GM12878 (cell line): ENCODE results near the gene SLC25A45. TPM values are rescaled to one million over a fixed set of nuclear protein-coding genes. Genes with fewer than 3 reads are reported as not detected.

Experiments used
- ATF3 ChIP-seq: IDR thresholded peaks from 2 replicates; pipeline ENCODE4 v1.6.1; 2011; ENCODE audit warnings: low read depth, mild to moderate bottlenecking, low read length, moderate library complexity, borderline replicate concordance; ENCODE audit errors: extremely low read depth
- ATF7 ChIP-seq: fragments of 450-650 bp; IDR thresholded peaks from 2 replicates; pipeline ENCODE4 v1.6.1; 2016; ENCODE audit warnings: low read depth, mild to moderate bottlenecking
- CHD1 ChIP-seq: IDR thresholded peaks from 2 replicates; pipeline ENCODE4 v1.6.1; 2012; ENCODE audit warnings: low read depth, low read length, improper control_type of control experiment
- ELK1 ChIP-seq: IDR thresholded peaks from 2 replicates; pipeline ENCODE4 v1.6.1; 2012; ENCODE audit warnings: low read depth, low read length, improper control_type of control experiment
- FOXK2 ChIP-seq: fragments of 450-650 bp; IDR thresholded peaks from 2 replicates; pipeline ENCODE4 v1.6.1; 2017; ENCODE audit warnings: mild to moderate bottlenecking, moderate library complexity
- FOXM1 ChIP-seq: IDR thresholded peaks from 2 replicates; pipeline ENCODE4 v1.6.1; 2012; ENCODE audit warnings: low read depth, mild to moderate bottlenecking, inconsistent platforms, low read length, moderate library complexity
- HDAC2 ChIP-seq: fragments of 200-600 bp; sonication (generic); IDR thresholded peaks from 2 replicates; pipeline ENCODE4 v1.6.1; 2017
- IRF3 ChIP-seq: fragments of 450-650 bp; IDR thresholded peaks from 2 replicates; pipeline ENCODE4 v1.6.1; 2014; ENCODE audit warnings: mild to moderate bottlenecking
- JUND ChIP-seq: IDR thresholded peaks from 2 replicates; pipeline ENCODE4 v1.6.1; 2012; ENCODE audit warnings: low read depth, mild to moderate bottlenecking, low read length, improper control_type of control experiment, moderate library complexity
- LARP7 ChIP-seq: fragments of 450-650 bp; IDR thresholded peaks from 2 replicates; pipeline ENCODE4 v1.6.1; 2017; ENCODE audit warnings: mild to moderate bottlenecking
- MEF2B ChIP-seq: fragments of 450-650 bp; IDR thresholded peaks from 2 replicates; pipeline ENCODE4 v1.6.1; 2018; ENCODE audit warnings: mild to moderate bottlenecking, moderate library complexity; ENCODE audit not compliant: partially characterized antibody, poor library complexity, severe bottlenecking
- NBN ChIP-seq: fragments of 450-650 bp; IDR thresholded peaks from 2 replicates; pipeline ENCODE4 v1.6.1; 2016
- NR2F1 ChIP-seq: fragments of 450-650 bp; conservative IDR thresholded peaks from 2 replicates; pipeline ENCODE4 v1.6.1; 2017; ENCODE audit warnings: mild to moderate bottlenecking
- NRF1 ChIP-seq: conservative IDR thresholded peaks from 2 replicates; pipeline ENCODE4 v1.6.1; 2011; ENCODE audit warnings: mild to moderate bottlenecking, low read depth, low read length, improper control_type of control experiment
- PBX3 ChIP-seq: IDR thresholded peaks from 2 replicates; pipeline ENCODE4 v1.6.1; 2011; ENCODE audit warnings: mild to moderate bottlenecking, low read depth, low read length, moderate library complexity; ENCODE audit not compliant: insufficient replicate concordance
- RAD51 ChIP-seq: fragments of 450-650 bp; IDR thresholded peaks from 2 replicates; pipeline ENCODE4 v1.6.1; 2016; ENCODE audit warnings: moderate library complexity, mild to moderate bottlenecking, inconsistent platforms
- RELA ChIP-seq: fragments of 450-650 bp; IDR thresholded peaks from 2 replicates; pipeline ENCODE4 v1.8.0; 2014; ENCODE audit warnings: borderline replicate concordance; ENCODE audit not compliant: partially characterized antibody
- SIX5 ChIP-seq: IDR thresholded peaks from 2 replicates; pipeline ENCODE4 v1.6.1; 2011; ENCODE audit warnings: mild to moderate bottlenecking, low read depth, low read length, moderate library complexity; ENCODE audit not compliant: severe bottlenecking
- SMC3 ChIP-seq: IDR thresholded peaks from 2 replicates; pipeline ENCODE4 v1.6.1; 2011; ENCODE audit warnings: low read length, improper control_type of control experiment, borderline replicate concordance
- SREBF1 ChIP-seq: IDR thresholded peaks from 2 replicates; pipeline ENCODE4 v1.6.1; 2012; ENCODE audit warnings: mild to moderate bottlenecking, low read length
- SRF ChIP-seq, 2 experiments: IDR thresholded peaks; 2 replicates each; pipeline ENCODE4 v1.6.1; 2011; ENCODE audit warnings: low read depth in 2 of 2, low read length in 2 of 2, mild to moderate bottlenecking in 1 of 2, moderate library complexity in 1 of 2
- SUPT20H ChIP-seq: IDR thresholded peaks from 2 replicates; pipeline ENCODE4 v1.6.1; 2011; ENCODE audit warnings: low read depth, mild to moderate bottlenecking, low read length, moderate library complexity, borderline replicate concordance; ENCODE audit not compliant: control insufficient read depth
- TBL1XR1 ChIP-seq: IDR thresholded peaks from 2 replicates; pipeline ENCODE4 v1.6.1; 2012; ENCODE audit warnings: low read depth, low read length, improper control_type of control experiment
- TCF12 ChIP-seq: IDR thresholded peaks from 2 replicates; pipeline ENCODE4 v1.6.1; 2011; ENCODE audit warnings: low read depth, mild to moderate bottlenecking, low read length
- WRNIP1 ChIP-seq: IDR thresholded peaks from 2 replicates; pipeline ENCODE4 v1.6.1; 2011; ENCODE audit warnings: low read depth, low read length, improper control_type of control experiment, borderline replicate concordance
- ZBED1 ChIP-seq: IDR thresholded peaks from 2 replicates; pipeline ENCODE4 v1.6.1; 2016; ENCODE audit warnings: borderline replicate concordance
- ZNF217 ChIP-seq: fragments of 450-650 bp; IDR thresholded peaks from 2 replicates; pipeline ENCODE4 v1.6.1; 2017; ENCODE audit warnings: antibody characterized with exemption, mild to moderate bottlenecking
- ZNF24 ChIP-seq: fragments of 450-650 bp; IDR thresholded peaks from 2 replicates; pipeline ENCODE4 v1.6.1; 2017; ENCODE audit warnings: antibody characterized with exemption, mild to moderate bottlenecking
- ZNF274 ChIP-seq: IDR thresholded peaks from one replicate; pipeline ENCODE4 v1.8.0; 2011; ENCODE audit not compliant: insufficient read length, insufficient read depth
- polyA plus RNA-seq, 11 experiments: library from polyadenylated mRNA; depleted of rRNA in 4 of 11; unstranded in 6 of 11; stranded (reverse) in 5 of 11; fragments of >200 nt; fragmentation: Nextera tagmentation in 4 of 11; fragmentation: Illumina TruSeq in 1 of 11; extraction: Ambion mirVana in 4 of 11; extraction: Trizol in 1 of 11; gene quantifications; 1 replicate in 1 of 11; 2 replicates in 10 of 11; pipeline versions ENCODE4 v1.2.1 to v1.2.3, GENCODE V29; 2011 to 2016; ENCODE audit warnings: inconsistent platforms in 2 of 11, missing spikeins in 2 of 11, low read depth in 1 of 11
- total RNA-seq, 4 experiments: library from RNA; depleted of rRNA in 3 of 4; stranded (reverse); fragments of >200 nt in 3 of 4; fragmentation: Illumina TruSeq in 1 of 4; extraction: Trizol in 1 of 4; gene quantifications; 2 replicates each; pipeline versions ENCODE4 v1.2.1 to v1.2.3, GENCODE V29; 2013 to 2021

Gene SLC25A45
- total and polyA plus RNA-seq, 10 of the 15 experiments (the other 5 are each of a cell fraction or from before 2014, with no cell fraction given): 4.1 to 35.2 (median 20.3) TPM

- no peak for TF ChIP-seq FOXM1
- TF ChIP-seq SIX5: no peak
- TF ChIP-seq IRF3: no peak
- TF ChIP-seq FOXK2: no peak
- TF ChIP-seq ATF7: peak; percentile 99
- no peak for TF ChIP-seq TCF12
- TF ChIP-seq SRF (IDR thresholded peaks at IDR 0.05; ENCODE audit: low read depth in 2 of 2, low read length in 2 of 2): no peak
- no peak for TF ChIP-seq NRF1
- no peak for TF ChIP-seq ATF3
- TF ChIP-seq TBL1XR1: peak; percentile 37; the same call in 1 of the 2 replicates
- TF ChIP-seq ZNF217: no peak
- TF ChIP-seq ZBED1: 0 out of 2 replicates have a peak, but pooled peaks have one; percentile 84
- no peak for TF ChIP-seq ZNF274
- TF ChIP-seq ZNF24: no peak
- no peak for TF ChIP-seq MEF2B
- peak; percentile 27 for TF ChIP-seq PBX3
- no peak; the same call in 1 of the 2 replicates for TF ChIP-seq RAD51
- no peak for TF ChIP-seq NR2F1
- no peak for TF ChIP-seq SMC3
- no peak for TF ChIP-seq ELK1
- TF ChIP-seq SREBF1: no peak
- no peak for TF ChIP-seq SUPT20H
- peak; percentile 87 for TF ChIP-seq NBN
- no peak for TF ChIP-seq RELA
- 0 out of 2 replicates have a peak, but pooled peaks have one; percentile 31 for TF ChIP-seq JUND
- no peak; the same call in 1 of the 2 replicates for TF ChIP-seq CHD1
- no peak; the same call in none of the 2 replicates for TF ChIP-seq WRNIP1
- TF ChIP-seq LARP7: 0 out of 2 replicates have a peak, but pooled peaks have one; percentile 45
- no peak for TF ChIP-seq HDAC2
Measured at GRCh38 chr11:65425971-65426838, 43.8 kb upstream of the SLC25A45 start (continued).
